ENCODE data around the gene STX16. TPM values are rescaled to one million over a fixed set of nuclear protein-coding genes. Genes with fewer than 3 reads are reported as not detected.

The STX16 gene
- total RNA-seq, 1 donor from 2014 or later = 87.5 TPM

GRCh38 chr20:58616411-58616810 is 34.7 kb upstream of the STX16 start:
- no peaks in the 10 kb centered on the region for H3K36me3 Mint-ChIP-seq

GRCh38 chr20:58617158-58617557 is 33.9 kb upstream of the STX16 start:
- H3K36me3 Mint-ChIP-seq = no peaks in the 10 kb centered on the region
- peaks cover 5% of the 10 kb centered on the region for H3K9me3 Mint-ChIP-seq
- H3K27me3 Mint-ChIP-seq (ENCODE audit: low read depth) = peaks cover 5% of the 10 kb centered on the region
- peaks cover 11% of the 10 kb centered on the region for H3K4me1 Mint-ChIP-seq
- H3K4me3 Mint-ChIP-seq = no peak overlapping the region
- no peak for DNase-seq (ENCODE audit: low spot score in 2 of 2, unreplicated experiment in 2 of 2)
- TF ChIP-seq, protein P1, sequence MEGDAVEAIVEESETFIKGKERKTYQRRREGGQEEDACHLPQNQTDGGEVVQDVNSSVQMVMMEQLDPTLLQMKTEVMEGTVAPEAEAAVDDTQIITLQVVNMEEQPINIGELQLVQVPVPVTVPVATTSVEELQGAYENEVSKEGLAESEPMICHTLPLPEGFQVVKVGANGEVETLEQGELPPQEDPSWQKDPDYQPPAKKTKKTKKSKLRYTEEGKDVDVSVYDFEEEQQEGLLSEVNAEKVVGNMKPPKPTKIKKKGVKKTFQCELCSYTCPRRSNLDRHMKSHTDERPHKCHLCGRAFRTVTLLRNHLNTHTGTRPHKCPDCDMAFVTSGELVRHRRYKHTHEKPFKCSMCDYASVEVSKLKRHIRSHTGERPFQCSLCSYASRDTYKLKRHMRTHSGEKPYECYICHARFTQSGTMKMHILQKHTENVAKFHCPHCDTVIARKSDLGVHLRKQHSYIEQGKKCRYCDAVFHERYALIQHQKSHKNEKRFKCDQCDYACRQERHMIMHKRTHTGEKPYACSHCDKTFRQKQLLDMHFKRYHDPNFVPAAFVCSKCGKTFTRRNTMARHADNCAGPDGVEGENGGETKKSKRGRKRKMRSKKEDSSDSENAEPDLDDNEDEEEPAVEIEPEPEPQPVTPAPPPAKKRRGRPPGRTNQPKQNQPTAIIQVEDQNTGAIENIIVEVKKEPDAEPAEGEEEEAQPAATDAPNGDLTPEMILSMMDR (IDR thresholded peaks at IDR 0.05; ENCODE audit: unreplicated experiment) = no peak
- no peak overlapping the region for H3K27ac Mint-ChIP-seq

More at GRCh38 chr20:58616411-58616810, 34.7 kb upstream of the STX16 start:
- DNase-seq (ENCODE audit: low spot score in 2 of 2, unreplicated experiment in 2 of 2) = no peak
- peaks cover 5% of the 10 kb centered on the region for H3K9me3 Mint-ChIP-seq
- TF ChIP-seq, protein P1 (IDR thresholded peaks at IDR 0.05; ENCODE audit: unreplicated experiment) = no peak
- H3K27ac Mint-ChIP-seq = no peak overlapping the region
- peaks cover 16% of the 10 kb centered on the region for H3K4me1 Mint-ChIP-seq
- peaks cover 5% of the 10 kb centered on the region for H3K27me3 Mint-ChIP-seq (ENCODE audit: low read depth)
- no peak overlapping the region for H3K4me3 Mint-ChIP-seq

GRCh38 chr20:58618351-58619076 is 32.6 kb upstream of the STX16 start:
- DNase-seq (ENCODE audit: low spot score in 2 of 2, unreplicated experiment in 2 of 2) = no peak
- Mint-ChIP-seq H3K27ac (no peak overlapping the region), H3K4me3 (no peak overlapping the region), H3K9me3 (peaks cover 5% of the 10 kb centered on the region), H3K27me3 (ENCODE audit: low read depth) (peaks cover 5% of the 10 kb centered on the region), H3K4me1 (peaks cover 9% of the 10 kb centered on the region), H3K36me3 (no peaks in the 10 kb centered on the region)
- TF ChIP-seq, protein P1 (IDR thresholded peaks at IDR 0.05; ENCODE audit: unreplicated experiment) = no peak

DNA sequence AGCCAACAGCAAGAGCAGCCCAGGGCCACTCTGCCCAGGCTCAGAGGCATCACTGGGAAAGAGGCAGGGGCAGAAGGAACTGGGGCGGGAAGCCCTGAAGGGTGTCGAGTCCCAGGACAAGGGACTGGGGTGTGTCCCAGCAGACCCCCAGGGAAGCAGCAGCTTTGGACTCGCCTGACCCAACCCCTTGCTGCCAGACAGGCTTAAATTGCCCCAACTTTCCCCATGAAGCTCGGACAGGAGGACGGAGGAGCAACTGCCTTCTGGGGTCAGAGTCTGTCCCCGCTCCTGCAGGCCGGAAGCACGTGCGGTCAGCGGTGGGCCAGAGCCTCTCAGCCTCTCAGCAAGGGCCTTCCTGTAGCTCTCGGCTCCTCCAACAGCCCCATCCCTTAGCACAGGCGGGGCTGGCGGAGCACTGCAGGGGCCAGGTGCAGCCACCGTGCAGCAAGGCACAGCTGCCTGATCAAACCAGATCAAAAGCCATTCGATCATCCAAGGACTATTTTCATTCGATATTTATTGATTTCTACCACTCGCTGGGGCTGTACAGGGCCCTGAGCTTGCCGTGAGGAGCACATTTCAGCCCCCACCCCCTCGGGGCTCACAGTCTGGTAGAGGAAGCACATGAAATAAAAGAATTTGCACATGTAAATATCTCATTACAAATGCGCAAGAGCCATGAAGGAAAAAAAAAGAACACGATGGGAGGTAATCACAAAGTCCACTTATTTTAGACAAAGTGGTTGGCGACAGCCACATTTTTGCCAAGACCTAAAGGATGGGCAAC is 31.8 kb upstream of the STX16 start:
- Mint-ChIP-seq H3K4me3 (no peak overlapping the region), H3K36me3 (no peaks in the 10 kb centered on the region), H3K27me3 (ENCODE audit: low read depth) (peaks cover 5% of the 10 kb centered on the region), H3K4me1 (peaks cover 9% of the 10 kb centered on the region), H3K9me3 (peaks cover 5% of the 10 kb centered on the region), H3K27ac (no peak overlapping the region)
- TF ChIP-seq, protein P1 (IDR thresholded peaks at IDR 0.05; ENCODE audit: unreplicated experiment) = no peak
- DNase-seq (ENCODE audit: low spot score in 2 of 2, unreplicated experiment in 2 of 2) = no peak

DNA sequence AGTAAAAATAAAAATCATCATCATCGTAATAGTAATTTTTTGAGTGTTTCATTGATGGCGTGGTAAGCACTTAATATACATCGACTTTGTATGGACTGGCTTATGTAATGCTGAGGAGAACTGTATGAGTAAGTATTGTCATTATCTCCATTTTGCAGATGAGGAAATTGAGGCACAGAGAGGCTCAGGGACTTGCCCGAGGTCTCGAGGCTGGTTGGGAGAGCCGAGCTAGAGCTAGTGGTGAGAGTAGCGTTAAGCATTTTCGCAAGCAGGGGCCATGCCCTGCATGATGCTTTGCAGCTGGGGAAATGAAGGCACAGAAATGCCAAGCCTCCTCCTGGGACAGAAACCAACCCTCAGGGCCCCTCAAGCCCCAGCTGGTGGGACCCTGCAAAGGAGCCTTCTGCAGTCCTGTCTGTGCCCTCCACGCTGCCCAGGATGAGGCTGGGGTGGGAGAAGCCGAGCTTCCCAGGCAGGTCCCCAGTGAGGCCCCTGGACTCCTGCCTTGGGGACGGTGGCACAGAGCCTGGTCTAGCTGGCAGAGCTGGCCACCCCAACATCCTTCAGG is 31.1 kb upstream of the STX16 start:
- no peak overlapping the region for H3K27ac Mint-ChIP-seq
- H3K4me3 Mint-ChIP-seq = no peak overlapping the region
- TF ChIP-seq, protein P1 (IDR thresholded peaks at IDR 0.05; ENCODE audit: unreplicated experiment) = no peak
- no peaks in the 10 kb centered on the region for H3K36me3 Mint-ChIP-seq
- H3K4me1 Mint-ChIP-seq = peaks cover 12% of the 10 kb centered on the region
- peaks cover 5% of the 10 kb centered on the region for H3K9me3 Mint-ChIP-seq
- no peak for DNase-seq (ENCODE audit: low spot score in 2 of 2, unreplicated experiment in 2 of 2)
- peaks cover 5% of the 10 kb centered on the region for H3K27me3 Mint-ChIP-seq (ENCODE audit: low read depth)
